NCI-H146 treated with DMSO at 0.1 percent for 48 hours (cell line): ENCODE results near the gene TSC2.

Experiments
- DNase-seq: peaks from one replicate; lab custom pipeline; 2025; ENCODE audit not compliant: unreplicated experiment; lab: John Stamatoyannopoulos, UW

Gene TSC2

DNA sequence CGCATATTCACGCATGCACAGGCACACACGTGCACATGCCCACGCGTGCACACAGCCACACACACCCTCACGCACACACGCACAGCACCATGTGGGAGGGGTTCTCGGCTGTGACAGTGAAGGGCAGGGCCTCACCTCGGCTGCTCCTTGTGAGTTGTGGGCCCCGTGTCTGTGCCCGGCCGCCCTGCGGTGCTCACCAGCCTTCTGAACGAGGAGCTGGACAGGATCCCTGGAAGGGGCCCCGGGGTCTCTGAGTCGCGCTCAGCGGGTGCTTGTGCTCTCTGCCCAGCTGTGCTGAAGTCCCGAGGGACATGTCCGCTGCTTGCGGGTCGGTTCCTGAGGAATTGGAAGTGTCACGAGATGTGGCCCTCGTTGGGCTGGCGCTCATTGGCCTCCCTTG lies 16.1 kb downstream of the TSC2 start:
- no peak for DNase-seq

DNA sequence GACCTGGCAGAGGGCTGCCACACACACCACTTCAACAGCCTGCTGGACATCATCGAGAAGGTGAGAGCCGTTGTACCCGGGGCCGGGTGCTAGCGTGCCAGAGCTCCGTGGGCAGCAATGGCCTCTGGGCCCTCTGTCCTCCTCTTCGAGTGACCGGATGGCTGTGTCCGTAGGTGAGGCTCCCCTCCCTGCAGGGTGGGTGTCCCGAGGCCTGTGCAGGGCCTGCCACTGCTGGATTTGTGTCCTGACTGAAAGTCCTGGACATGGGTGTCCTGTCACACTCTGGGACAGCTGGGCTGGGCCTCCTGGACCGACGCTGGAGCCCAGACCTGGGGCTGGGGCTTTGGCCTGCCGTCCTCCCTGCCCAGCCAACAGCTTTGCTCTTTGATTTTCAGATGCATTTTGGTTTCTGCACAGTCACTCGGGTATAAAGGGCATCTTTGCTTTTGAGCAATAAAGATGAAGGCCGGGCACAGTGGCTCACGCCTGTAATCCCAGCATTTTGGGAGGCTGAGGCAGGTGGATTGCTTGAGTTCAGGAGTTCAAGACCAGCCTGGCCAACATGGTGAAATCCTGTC lies 16.7 kb downstream of the TSC2 start:
- DNase-seq, result no peak

DNA sequence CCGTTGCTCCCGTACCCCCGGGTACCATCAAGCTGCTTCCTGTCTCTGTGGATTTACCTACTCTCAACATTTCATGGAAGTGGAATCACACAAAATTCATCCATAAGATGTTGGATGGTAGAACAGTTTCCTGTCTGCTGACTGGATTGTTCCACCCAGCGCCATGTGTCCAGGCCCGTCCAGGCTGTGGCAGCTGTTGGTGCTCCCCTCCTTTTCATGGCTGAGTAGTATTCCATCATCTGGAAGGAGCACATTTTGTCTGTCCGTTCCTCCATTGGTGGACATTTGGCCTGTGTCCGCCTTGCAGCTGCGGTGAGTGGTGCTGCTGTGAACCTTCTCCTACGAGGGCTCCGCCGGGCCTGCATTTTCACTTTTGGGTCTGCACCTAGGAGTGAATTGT lies 18.4 kb downstream of the TSC2 start:
- no peak for DNase-seq

DNA sequence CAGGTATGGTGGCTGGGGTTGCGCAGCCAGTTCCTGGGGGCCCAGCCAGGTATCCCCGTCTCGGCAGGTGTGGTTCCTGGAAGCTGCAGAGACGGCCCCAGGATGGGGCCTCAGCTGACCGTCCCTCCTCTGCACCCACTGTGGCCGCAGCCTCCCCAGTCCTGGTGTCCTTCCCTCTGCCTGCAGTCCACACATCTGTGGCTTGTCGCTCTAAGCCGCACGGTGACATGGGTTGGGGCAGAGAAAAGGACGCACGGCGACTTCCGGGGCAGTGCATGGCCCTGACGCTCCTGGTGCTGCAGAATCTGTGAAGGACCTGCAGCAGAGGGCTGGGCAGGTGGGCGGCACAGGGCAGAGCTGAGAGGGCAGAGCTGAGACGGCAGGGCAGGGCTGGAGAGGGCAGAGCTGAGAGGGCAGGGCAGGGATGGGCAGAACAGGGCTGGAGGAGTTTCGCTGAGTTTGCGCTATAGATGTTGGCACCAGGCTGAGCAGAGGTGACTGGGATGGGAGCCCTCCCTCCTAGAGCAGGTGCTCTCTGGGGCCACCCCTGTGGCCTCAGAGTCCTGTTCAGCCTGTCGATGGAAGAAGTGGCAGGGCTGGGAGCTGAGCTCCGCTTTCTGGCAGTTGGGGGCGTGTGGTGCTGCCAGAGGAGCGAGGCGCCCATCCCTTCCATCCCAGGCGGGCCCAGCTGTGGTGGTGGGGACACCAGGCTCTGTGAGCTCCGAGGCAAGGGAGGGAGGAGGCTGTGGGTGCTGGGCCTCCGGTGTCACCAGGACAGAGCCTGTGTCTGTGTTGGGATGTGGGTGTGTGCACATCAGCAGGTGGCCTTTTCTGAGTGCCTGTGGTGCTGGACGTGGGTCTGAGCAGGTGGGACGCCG lies 23.0 kb downstream of the TSC2 start:
- no peak for DNase-seq

DNA sequence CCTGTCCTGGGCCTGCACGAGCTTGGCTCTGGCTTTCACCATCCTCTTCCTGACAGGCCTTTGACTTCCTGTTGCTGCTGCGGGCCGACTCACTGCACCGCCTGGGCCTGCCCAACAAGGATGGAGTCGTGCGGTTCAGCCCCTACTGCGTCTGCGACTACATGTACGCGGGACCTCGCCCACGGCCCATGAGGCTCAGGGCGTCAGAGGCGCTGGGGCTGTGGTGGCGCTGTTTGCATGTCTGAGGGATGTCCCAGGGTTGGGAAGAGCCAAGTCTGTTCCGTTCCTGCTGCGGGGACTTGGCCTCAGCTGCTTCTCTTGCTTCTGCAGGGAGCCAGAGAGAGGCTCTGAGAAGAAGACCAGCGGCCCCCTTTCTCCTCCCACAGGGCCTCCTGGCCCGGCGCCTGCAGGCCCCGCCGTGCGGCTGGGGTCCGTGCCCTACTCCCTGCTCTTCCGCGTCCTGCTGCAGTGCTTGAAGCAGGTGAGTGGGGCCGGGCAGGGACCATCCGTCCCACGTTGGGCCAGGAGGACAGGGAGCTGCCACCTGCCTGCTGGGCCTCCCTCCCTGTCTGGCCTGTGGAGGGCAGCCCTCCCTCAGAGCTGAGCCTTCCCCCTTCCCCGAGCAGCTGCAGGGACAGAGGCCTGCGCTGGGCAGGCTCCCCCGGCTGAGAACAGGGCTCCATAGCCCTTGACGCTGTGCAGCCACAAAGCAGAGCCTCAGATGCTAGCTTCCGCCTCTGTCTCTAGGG lies 23.8 kb downstream of the TSC2 start:
- DNase-seq, result no peak

DNA sequence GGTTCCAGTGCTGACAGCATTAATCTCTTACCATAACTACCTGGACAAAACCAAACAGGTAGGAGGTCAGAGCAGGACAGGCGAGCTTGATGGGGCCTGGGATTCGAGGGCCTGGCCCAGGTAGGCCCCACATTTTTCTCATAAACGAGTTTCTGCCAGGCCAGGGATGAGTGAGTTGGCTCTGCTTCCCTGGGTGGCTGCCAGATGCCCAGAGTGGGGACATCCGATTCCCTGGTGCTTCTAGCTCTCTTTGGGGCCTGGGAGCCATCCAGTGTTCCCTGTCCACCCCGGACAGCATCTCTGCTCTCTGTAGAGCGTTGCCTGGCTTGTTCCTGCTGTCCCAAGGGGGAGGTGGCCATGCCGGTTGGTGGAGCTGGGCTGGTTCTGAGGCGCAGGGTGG lies 25.1 kb downstream of the TSC2 start:
- DNase-seq, result no peak

DNA sequence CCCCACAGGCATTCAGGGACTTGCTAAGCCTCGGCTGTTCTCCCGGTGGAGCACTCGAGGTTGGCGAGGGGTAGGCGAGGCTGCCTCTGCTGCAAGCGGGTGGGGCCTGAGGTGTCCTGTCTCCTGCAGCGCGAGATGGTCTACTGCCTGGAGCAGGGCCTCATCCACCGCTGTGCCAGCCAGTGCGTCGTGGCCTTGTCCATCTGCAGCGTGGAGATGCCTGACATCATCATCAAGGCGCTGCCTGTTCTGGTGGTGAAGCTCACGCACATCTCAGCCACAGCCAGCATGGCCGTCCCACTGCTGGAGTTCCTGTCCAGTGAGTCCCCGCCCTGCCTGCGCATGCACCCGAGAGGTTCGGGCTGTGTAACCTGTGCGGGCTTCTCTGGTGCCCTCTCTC lies 26.3 kb downstream of the TSC2 start:
- no peak for DNase-seq

DNA sequence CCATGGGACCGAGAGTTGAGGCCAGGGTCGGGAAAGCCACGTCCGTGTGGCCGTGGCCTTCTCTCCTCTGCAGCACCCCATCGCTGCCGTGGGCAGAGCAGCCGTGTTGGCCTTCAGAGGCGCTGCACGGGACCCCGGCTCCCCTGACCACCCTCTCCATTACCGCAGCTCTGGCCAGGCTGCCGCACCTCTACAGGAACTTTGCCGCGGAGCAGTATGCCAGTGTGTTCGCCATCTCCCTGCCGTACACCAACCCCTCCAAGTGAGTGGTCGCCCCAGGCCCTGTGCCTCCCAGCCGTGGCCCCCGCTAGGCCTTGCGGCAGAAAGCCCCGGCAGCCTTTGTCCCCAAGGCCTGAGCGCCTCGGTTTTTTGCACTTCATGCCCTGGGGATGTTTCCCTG lies 27.8 kb downstream of the TSC2 start:
- DNase-seq, result no peak

DNA sequence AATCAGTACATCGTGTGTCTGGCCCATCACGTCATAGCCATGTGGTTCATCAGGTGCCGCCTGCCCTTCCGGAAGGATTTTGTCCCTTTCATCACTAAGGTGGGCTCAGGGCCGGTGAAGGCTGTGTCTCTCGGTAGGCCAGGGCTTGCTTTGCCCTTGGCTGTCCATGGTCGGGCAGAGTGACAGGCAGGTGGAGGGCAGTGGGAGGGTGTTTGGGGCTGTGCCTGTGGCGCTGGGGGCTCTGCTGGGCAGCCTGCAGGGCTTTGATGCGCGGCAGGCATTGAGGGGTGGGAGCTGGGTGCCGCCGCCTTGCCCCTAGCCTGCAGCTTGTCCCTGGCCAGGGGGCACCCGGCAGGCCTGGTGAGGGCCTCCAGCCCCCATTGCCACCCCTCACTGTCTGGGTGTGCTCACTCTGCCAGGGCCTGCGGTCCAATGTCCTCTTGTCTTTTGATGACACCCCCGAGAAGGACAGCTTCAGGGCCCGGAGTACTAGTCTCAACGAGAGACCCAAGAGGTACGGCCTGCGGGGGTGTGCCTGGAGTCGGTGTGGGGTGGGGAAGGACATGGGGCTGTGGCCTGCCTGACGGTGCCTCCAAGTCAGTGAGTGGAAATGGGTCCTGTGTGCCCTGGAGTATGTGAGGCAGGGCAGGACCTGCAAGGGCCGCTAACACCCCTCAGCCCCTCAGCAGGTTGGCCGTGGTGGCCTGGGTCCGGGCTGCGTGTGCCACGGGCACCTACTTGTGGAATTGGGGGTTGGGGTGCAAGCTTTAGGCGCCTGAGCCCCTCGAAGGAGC lies 28.5 kb downstream of the TSC2 start:
- no peak for DNase-seq

DNA sequence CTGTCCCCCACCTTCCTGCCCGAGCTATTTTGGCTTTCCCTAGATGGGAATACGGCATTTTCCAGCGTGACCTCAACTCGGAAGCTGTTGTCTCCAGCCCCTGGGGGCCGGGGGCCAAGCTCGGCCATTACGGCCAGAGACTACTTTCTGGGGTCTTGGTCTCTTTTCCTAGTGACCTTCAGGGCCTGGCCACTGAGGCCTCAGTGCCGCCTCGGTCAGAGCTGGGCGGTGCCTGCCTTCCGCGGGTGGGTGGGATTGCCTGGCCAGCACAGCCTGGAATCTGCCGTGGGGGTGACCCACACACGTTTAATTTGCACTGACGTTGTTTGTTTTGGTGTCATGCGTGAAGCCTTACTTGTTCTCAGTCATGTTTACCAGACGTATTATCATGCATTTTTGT lies 29.2 kb downstream of the TSC2 start:
- no peak for DNase-seq

DNA sequence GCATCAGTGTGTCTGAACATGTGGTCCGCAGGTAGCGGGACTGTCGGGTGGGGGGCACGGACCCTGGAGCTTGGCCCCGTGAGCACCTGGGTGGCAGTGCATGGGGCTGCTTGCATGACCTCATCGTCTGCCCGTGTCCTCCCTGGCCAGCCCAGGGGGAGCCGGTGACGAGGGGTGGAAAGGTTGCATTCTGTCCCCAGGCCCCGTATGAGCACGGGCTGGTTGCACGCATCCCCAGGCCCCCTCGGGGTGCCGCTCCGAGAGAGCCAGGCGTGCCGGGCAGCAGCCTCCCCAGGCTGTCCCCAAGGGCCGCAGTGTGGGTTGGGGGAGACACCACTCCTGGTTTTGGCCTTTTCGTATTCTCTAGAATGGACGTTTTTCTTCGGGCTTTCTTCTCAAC lies 29.9 kb downstream of the TSC2 start:
- no peak for DNase-seq

DNA sequence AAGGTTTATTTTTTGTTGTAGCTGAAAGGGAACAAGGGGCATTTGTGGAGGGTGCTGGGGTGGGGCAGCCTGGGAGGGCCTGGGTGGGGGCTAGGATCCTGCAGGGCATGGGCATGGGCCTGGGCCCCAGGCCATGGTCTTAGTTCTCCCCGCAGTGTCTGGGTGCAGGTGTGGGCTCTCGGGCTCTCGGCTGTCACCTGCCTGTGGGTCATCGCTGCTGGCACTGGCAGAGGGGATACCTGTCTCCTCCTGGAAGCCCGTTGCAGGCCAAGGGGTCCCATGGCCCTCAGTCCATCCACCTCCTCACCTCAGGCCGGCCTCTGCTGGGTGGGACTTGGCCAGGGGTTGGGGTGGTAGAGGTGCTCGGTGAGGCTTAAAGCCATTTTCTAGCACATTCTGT lies 30.3 kb downstream of the TSC2 start:
- DNase-seq, result no peak

DNA sequence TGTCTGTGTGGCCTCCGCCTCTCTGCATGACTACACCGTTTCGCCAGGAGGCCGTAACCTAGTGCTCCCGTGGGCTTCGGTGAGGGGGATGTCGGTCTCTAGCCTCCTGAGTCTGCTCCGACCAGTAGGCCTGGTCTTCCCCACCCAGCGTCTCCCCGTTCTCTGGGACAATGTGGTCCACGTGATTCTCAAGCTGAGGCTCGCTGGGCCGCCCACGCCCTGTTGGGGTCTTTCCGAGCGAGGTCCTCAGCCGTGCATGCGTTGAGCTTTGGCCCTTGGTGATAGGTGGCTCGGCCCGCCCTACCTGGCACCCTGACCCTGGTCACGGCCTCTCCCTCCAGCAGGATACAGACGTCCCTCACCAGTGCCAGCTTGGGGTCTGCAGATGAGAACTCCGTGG lies 30.9 kb downstream of the TSC2 start:
- DNase-seq, result no peak

DNA sequence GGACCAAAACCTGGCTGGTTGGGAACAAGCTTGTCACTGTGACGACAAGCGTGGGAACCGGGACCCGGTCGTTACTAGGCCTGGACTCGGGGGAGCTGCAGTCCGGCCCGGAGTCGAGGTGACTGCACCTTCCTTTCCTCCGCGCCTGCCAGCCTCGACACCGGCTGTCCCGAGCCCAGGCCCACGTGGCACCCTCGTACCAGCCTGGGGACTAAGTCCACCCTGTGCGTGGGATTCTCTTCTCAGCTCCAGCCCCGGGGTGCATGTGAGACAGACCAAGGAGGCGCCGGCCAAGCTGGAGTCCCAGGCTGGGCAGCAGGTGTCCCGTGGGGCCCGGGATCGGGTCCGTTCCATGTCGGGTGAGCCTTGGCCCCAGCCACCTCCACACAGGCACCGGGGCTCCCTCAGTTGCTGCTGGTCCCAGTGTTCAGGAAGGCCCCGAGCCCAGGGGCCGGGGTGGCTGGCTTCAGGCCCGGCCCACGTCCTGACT lies 31.6 kb downstream of the TSC2 start:
- no peak for DNase-seq

DNA sequence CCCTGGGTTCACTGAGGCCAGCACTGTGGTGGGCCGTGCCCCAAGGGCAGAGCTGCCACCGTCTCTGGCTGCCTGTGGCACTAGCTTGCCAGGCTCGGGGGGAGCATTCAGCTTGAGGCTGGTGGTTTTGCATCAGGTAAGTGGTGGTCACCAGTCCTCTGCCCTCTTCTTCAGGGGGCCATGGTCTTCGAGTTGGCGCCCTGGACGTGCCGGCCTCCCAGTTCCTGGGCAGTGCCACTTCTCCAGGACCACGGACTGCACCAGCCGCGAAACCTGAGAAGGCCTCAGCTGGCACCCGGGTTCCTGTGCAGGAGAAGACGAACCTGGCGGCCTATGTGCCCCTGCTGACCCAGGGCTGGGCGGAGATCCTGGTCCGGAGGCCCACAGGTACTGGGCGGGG lies 32.2 kb downstream of the TSC2 start:
- DNase-seq, result no peak

DNA sequence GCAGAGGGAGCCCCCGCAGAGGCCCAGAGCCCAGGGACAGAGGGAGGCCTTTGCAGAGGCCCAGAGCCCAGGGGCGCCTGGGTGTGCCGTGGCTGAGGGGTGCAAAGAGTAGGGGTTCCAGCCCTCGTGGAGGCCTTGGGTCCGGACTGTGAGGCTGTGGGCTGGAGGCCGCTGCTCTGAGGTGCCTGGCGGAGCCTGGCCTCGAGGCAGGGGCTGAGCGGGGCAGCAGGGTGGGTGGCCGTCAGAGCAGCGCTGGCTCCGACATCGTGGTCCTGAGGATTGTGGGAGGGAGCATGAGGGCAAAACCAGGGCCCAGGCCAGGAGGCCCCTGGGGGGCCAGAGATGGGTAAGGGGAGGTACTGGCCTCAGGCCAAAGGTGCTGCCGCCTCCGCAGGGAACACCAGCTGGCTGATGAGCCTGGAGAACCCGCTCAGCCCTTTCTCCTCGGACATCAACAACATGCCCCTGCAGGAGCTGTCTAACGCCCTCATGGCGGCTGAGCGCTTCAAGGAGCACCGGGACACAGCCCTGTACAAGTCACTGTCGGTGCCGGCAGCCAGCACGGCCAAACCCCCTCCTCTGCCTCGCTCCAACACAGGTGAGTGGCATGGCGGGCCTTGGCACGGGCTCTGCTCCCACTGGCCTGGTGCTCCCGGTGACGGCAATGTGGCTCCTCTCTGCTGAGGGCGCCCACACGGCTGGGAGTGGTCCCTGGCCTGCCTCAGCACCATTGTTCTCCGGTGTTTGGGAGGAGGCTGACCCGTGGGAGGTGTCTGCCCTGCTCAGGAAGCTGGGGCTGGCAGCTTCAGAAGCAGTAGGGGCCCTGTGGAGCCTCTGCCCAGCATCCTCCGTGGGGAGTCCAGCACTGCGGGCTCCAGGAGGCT lies 33.7 kb downstream of the TSC2 start:
- no peak for DNase-seq

DNA sequence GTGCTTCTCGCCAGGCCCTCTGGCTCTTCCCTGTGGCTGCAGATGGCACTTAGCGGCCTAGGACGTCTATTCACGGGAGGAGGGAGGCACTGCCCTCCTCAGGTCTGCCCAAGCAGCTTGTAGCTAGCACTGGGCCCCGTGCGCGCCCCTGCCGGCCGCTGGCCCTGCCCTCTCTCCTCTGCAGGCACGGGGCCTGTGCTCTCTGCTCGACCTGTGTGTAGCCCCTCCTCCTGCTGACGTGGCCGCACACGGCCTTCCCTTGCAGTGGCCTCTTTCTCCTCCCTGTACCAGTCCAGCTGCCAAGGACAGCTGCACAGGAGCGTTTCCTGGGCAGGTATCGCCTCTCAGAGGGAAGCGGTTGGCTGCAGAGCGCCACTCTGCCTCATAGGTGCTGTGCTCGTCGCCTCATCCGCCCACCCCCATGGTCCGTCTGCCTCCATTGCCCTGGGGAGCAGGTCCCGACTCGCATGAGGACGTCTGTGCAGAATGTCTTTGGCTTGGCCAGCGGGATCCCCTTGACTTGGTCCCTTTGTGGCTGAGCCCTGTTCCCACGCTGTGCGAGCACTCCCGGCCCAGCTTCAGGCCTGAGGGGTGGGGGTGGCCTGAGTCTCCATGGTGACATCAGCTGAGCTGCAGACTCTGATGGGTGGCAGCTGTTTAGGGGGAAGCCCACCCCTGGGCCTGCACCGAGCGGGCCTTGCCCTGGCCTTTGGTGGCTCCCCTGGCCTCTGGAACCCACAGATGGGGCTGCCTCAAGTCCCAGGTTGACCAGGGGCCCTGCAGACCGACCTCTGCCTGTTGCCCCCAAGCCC lies 34.6 kb downstream of the TSC2 start:
- DNase-seq, result no peak

DNA sequence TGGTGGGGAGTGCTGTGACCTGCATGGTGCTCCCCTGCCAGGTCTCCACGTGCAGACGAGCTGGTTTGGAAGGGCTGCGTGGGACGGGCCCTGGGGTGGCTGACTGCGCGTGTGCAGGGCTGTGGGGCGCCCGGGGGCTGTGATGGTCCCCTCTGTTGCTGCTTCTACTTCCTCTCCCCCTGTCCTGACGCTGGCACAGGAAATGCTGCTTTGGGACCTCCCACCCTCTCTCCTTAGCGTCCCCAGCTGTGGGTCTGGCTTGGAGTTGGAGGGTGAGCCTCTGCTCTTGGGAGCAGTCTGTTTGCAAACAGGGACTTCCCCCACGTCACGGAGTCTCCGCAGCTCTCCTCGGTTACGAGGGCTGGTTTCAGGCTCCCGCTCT lies 35.2 kb downstream of the TSC2 start:
- no peak for DNase-seq

DNA sequence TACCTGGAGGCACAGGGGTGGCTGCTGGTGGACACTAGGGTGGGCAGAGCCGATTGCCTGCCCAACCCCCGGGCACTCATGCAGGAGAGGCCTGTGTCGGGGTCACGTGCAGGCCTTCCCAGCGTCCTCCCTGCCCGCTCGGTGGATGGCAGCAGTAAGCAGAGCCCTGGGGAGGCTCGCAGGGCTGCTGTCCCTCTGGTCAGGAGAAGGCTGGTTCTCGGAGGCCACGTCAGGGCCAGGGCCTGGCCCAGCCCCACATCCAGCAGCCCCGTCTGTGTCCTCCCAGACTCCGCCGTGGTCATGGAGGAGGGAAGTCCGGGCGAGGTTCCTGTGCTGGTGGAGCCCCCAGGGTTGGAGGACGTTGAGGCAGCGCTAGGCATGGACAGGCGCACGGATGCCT lies 35.6 kb downstream of the TSC2 start:
- no peak for DNase-seq
